COLO829 (cell line): ENCODE measurements around the gene TPD52L1.

Experiments
- DNase-seq: peaks from one replicate; pipeline ENCODE4 v3.0.0; 2012; ENCODE audit warnings: low spot score

TPD52L1 gene

GRCh38 chr6:125245523-125246264 is 92.1 kb downstream of the TPD52L1 start:
- no peak for DNase-seq

DNA sequence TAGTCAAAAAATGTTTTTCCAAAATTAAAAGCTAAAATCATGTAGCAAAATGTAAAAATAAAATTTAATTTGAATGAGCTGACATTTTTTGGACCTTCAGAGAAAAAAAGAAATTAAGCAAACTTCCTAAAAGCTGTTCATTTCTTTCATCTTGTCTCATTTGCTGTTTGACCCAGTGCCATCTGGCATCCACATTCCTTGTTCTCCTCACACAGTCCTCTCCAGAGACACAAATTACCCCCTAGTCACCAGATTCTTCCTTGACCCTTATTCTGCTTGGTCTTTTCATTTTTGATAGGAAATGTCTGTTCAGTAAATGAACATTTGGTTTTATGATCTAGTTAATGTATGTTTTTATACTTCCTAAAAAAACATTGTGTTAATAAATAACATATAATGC is 93.0 kb downstream of the TPD52L1 start:
- no peak for DNase-seq

- no peak for DNase-seq
These were observed 94.6 kb downstream of the TPD52L1 start for GRCh38 chr6:125248136-125248535.

DNA sequence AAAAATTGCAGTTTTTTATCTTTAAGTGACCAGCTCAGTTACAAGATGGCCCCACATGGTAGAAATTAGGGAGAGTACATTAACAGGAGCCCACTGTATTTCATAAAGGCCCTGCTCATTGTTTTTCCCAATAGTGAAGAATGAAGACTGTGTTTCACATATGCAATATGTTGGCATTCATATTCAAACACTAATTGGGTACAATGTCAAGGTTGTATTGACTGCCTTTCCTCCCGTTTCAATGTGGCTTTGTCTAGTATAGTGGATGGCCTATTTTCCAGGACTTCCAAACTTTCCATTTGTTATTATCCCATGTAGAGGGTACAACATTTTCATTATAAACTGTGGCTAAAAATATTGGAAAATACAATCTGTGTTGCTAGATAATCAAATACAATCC is 96.9 kb downstream of the TPD52L1 start:
- peak; percentile 24 for DNase-seq

GRCh38 chr6:125251516-125252220 is 98.1 kb downstream of the TPD52L1 start:
- peak; percentile 18 for DNase-seq

GRCh38 chr6:125252891-125253290 is 99.3 kb downstream of the TPD52L1 start:
- DNase-seq, result peak; percentile 18

DNA sequence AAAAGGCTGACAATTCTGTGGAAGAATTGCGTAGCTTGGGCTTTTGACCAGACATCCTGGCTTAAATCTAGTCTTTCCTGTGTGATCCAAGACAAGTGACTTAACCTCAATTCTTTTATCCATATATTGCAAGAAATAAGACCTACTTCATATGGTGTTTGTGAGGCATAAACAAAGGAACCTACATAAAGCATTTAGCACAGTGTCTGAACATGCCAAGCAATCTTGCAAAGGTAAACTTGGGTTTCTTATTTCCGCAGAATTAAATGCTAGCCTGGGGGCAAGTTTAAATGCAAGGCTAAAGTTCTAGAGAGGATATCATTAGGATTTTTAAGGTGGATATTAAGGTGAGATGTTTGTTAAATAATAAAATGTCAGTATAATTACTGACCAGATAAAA is 100.3 kb downstream of the TPD52L1 start:
- DNase-seq, result no peak

- no peak for DNase-seq
These were observed 100.7 kb downstream of the TPD52L1 start for GRCh38 chr6:125254321-125254720.

- no peak for DNase-seq
These were observed 101.6 kb downstream of the TPD52L1 start for GRCh38 chr6:125255201-125255600.

DNA sequence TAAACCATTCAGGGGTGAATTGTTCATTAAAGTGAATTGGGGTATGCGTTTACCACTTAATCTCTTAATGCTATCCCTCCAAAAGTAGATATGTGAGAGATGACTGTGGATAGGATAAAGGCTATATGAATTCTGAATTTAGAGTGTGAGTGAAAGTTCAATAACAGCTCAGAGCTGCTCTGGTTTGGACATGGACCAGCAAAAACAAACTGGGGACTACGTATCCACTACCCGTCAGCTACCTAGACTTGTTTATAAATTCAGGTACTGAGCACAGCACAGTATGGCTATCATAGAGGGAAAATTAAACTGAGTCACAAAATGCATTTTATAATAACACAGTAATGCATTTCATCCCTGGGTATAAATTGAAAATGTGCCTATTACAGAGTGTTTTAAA is 103.8 kb downstream of the TPD52L1 start:
- DNase-seq, result no peak

- no peak for DNase-seq
These were observed 105.2 kb downstream of the TPD52L1 start for GRCh38 chr6:125258651-125259353.

DNA sequence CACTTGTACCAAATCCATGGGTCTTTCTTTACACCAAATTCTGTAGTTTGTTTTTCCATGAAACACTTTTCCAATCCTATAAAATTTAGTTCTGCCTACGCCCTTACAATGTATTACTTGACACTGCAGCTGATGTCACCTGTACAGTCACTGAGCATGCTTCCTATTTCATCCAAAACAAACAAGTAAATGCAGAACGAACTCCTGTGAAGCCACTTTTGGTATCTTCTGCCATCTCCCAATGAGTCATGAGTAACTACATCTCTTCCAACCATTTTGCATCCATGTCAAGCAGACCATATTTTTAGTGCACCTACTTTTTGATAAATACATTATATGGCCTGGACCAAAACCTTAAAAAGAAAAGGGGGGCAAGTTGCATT is 105.8 kb downstream of the TPD52L1 start:
- DNase-seq, result no peak

- DNase-seq, result no peak
These were observed 108.7 kb downstream of the TPD52L1 start for GRCh38 chr6:125262016-125263013.

DNA sequence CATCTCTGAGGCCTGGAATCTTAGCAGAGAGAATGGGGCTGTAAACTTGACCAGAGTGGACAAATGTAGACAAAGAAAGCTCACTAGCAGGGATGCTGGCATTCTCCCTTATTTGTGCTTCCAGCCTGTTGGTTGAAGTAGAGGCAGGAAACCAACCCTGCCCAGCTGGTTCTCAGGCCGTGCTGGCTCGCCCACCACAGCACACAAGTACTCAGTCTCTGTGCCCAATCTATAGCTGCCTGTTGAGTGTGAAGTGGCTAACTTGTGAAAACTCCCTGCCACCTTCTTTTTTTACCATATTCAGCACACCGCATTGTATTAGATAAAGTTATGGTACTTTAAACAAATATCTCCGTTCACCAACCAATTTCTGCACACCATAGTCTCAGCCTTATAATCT is 110.9 kb downstream of the TPD52L1 start:
- no peak for DNase-seq

DNA sequence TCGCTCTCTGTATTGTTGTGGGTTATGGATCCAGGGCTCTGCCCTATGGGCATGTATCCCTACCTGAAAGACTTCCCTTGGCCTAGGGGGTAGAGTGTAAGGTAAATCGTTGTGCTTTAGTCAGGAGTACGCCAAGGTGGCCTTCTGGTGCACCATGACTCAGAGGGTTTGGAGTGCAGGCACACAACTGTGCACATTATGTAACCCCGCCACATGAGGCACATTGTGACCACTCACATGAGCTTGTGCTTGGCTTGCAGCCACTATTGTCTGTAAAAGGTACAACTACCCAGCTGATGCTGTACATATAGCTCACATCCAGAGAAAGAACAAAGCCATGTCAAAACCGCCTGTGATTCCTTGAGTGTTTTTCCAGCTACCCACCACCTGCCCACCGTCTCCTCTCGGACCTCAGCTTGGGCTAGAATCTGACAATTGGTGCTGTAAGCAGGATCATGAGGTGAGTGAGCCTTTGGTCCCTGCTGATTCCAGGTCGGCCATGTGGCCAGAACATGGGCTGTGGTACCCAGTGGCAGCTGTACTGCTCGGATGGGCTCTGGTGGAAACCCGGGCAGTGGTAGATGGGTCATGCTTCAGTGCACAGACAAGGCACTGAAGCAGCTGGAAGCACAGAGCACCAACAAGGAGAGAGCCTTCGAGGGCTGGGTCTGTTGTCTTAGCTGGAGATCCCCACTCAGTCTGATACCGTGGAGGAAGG is 114.4 kb downstream of the TPD52L1 start:
- no peak for DNase-seq

- no peak for DNase-seq
These were observed 115.2 kb downstream of the TPD52L1 start for GRCh38 chr6:125268765-125269164.

GRCh38 chr6:125269328-125269985 is 115.9 kb downstream of the TPD52L1 start:
- no peak for DNase-seq

DNA sequence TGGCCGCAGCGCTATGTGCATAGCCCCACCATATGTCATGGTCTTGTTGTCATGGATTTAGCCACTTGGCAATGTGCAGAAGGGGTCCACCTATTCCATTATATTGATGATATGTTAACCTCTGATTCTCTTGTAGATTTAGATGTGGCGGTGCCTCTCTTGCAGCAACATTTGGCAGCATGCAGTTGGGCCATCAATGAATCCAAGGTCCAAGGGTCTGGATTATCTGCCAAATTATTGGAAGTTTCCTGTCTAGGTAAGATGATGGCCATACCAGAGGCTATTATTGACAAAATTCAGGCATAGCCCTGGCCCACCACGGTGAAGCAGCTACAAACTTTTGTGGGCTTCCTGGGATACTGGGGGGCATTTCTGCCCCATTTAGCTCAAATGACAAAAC is 116.8 kb downstream of the TPD52L1 start:
- no peak for DNase-seq

GRCh38 chr6:125271486-125272159 is 118.0 kb downstream of the TPD52L1 start:
- DNase-seq, result no peak

DNA sequence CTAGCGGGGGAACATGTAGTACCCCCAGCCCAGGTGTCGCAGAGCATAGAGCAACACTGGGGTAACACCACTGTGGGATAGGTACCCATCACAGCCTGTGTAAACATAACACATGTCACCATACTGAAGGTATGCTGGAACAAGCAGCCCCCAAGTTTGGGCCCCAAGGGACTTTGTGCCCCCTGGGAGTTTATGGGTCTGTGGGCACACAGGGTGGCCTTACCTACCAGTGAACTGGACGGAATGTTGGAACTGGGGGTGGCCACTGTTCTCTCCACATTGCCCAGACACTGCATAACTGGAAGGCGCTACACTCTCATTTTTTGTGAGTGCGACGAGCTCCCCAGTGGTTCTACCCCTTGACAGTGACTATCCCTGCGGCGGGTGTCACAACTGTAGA is 119.7 kb downstream of the TPD52L1 start:
- no peak for DNase-seq
